CD4-positive, alpha-beta T cell treated with Interleukin-17A for 4 hours (primary cell): ENCODE measurements around the gene SLC25A41.
"Not testable (repeated sequence)": the region's sequence is repeated elsewhere in the genome, so short reads cannot be mapped to it uniquely, and the experiment has no call there.

Source experiments
- DNase-seq: peaks from one replicate; pipeline ENCODE4 v3.0.0-alpha.2; 2020; ENCODE audit warnings: mixed read lengths

SLC25A41 gene

DNA sequence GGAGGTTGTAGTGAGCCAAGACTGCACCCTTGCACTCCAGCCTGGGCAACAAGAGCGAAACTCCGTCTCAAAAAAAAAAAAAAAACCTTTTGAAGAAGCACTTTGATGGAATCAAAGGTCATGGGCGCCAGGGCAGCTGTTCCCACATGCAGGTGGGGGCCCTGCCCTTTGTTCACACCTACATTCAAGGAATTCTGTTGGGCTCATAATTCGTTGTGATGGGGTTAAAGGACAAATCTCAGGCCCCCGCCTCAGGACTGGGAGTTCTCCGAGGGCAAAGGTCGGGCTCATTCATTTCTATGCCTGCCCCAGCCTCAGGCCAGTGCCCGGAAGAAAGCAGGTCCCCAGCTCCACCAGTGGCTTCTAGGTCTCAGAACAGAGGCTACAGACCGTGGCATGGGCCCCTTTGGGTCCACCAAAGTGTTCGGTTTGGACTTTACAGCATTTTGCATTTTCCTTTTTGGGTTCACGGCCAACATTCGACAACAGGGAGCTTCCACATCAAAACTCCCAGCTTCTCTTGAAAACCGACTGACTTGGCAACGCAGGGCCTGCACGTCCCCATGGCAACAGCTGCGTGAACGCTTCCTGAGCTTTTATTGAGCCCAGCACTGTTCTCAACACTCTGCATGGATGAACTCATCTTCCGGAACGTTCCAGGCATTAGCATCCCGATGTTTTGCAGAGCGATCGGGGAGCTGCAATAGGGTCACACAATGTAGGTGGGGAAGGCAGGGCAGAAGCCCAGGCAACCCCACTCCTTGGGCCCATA, 30.5 kb downstream of the SLC25A41 start:
- DNase-seq, result no peak

DNA sequence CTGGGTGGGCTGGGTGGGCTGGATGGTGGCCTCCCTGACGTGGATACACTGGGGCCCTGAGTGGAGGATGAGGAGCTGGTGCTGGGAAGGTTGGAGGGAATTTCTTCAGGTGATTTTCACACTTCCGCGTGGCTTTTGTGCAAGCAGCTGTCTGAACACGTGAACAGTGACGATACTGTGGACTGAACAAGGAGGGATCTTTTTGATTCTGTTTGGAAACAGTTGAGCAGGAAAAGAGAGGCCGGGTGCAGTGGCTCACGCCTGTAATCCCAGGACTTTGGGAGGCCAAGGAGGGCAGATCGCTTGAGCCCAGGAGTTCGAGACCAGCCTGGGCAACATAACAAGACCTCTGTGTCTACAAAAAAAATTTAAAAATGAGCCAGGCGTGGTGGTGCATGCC, 31.5 kb downstream of the SLC25A41 start:
- no peak for DNase-seq

DNA sequence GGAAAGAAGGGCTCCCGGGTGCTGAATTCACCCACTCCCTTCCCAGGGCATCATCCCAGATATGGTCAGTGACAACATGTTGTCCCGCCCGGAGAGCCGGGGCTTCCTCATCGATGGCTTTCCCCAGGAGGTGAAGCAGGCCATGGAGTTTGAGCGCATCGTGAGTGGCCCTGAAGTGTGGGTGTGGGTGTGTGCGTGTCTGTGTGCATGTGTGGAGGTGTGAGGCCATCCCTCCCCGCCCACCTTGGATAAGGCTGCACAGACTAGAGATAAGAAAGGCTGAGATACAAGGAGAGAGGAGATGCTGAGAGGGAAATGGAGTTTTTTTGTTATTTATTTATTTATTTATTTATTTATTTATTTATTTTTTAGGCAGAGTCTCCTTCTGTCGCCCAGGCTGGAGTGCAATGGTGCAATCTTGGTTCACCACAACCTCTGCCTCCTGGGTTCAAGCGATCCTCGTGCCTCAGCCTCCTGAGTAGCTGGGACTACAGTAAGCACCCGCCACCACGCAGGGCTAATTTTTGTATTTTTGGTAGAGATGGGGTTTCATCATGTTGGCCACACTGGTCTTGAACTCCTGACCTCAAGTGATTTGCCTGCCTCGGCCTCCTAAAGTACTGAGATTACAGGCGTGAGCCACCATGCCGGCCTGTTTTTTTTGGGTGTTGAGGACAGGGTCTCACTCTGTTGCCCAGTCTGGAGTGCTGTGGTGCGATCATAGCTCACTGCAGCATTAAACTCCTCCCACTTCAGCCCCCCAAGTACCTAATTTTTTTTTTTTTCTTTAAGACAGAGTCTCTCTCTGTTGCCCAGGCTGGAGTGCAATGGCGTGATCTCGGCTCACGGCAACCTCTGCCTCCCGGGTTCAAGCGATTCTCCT, 33.3 kb downstream of the SLC25A41 start:
- DNase-seq, result not testable (repeated sequence)

DNA sequence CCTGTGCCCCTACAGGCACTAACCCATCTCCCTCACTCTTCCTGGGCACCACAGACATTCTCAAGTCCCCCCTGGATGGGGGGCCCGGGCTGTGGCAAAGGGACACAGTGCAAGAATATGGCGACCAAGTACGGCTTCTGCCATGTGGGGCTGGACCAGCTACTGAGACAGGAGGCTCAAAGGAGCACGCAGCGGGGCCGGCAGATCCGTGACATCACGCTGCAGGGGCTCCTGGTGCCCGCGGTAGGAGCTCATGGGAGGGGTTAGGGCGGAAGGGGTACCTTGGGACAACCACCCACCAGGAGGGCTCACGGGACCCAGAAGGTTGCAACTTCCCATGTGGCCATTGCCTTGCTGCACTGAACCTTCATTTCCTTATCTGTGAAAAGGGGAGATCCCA, 37.3 kb downstream of the SLC25A41 start:
- DNase-seq, result no peak

DNA sequence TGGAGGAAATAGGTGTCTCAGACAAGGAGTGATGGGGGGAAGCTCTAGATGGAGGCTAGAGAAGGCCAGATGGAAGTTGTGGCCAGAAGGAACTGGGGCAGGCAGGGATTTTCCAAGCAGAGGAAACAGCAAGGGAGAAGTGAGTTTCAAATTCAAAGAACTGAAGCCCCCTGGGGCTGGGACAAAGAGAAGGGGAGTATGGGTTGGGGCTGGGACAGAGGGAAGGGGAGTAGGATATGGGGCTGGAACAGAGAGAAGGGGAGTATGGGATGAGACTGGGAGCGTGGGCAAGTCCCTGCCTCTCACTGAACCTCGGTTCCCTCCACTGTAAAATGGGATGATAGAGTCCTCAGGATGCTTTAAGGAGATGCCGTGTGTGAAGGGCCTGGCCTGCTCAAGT, 38.7 kb downstream of the SLC25A41 start:
- no peak for DNase-seq

DNA sequence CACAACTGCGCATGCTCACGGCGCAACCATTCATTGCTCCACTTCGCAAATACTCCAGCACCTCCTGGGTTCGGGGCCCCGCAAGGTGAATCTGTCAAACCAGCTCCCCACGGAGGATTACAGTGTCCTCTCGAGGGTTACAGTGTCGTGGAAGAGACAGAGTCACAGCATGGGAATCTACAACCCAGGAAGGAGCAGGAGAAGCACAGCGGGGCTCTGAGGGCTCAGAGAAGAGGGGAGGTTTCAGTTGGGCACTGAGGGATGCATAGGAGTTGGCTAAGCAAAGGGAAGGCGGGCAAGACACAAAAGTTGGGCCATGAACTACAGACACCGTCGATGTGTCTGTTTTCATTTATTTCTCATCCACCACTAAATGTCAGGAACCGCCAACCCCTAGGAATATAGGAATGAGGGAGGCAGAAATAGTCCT, 39.6 kb downstream of the SLC25A41 start:
- DNase-seq, result peak; percentile 84

DNA sequence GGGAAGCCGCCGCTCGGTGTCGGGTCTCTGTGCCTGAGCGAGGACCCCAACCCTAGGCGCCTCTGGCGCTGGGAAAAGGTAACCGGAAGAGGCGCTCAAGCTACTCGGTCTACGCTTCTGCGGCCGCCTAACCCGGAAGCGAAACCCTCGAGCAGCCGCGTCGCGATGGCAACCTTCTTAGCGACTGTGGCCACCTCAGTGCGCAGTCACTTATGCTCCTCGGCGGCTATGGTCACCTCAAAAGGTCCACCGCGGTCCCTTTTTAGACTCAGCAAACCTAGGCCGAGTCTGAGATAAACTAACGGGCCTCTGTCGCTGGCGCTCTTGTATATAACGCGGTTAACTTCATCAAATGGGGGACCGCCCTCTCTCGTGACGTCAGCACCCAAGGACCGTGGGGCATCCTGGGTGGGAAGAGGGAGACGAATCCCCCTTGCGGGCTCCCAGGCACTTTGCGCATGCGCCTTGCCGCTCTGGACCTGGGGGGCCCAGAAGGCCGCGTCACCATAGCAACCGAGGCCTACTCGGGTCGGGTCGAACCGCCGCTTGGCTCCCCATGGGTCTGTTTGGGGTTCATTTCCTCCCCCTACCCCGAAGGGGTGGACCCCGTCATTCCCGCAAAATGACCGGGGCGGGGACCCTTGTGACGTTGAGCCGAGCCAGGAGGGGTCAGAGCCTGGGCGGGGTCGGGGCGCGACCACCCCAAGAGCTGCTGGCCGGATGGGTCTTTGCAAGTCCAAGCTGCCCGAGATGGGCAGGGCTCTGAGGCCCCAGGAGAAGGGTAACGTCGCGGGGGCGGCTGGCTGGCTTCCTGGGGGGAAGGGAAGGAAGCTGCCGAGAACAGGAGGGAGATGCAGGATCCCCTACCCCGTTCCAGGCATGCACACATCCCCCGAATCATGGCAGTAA, 40.2 kb downstream of the SLC25A41 start, which contains the start of gene GTF2F1:
GTF2F1 (minus strand) TSS at position 91 of the 909 bp plus-strand sequence. CDS start 169 bp downstream, outside the sequence.
- DNase-seq, result peak; percentile 95

DNA sequence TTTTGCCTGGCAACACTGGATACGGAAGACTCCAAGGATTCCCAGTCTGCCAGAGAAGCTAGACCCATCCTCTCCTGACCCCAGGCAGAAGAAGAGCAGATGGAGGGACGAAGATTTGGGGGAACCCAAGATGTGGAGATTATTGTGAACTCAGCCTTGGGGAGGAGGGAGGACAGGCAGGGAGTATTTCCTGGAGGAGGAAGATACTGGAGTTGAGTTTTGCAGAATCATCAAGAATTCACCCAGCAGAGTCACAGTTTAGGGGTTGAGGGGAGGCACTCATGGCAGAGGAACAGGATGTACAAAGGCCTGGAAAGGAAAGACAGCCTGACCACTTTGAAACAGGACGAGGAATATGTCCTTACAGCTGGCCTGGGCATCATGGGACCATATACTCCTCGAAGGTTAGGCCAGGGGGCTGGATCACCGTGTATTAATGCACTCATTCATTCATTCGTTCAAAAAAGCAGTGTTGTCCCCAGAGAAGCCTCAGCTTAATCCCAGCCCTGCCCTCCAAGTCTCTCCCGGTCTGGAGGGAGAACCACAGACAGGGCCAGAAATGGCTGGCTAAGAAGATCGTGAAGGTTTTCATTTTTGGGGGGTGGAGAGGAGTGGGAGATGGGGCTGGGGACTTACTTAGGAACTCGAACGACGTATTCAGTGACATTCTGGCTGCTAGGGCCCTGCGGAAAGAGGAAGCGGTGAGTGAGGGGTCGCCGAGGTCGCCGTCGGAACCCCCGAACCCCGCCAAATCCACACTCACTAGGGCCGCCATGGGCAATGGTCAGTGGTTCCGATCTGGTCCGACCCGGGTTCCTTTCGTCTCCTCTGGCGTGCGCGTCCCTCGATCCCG, 41.1 kb downstream of the SLC25A41 start:
- no peak for DNase-seq

DNA sequence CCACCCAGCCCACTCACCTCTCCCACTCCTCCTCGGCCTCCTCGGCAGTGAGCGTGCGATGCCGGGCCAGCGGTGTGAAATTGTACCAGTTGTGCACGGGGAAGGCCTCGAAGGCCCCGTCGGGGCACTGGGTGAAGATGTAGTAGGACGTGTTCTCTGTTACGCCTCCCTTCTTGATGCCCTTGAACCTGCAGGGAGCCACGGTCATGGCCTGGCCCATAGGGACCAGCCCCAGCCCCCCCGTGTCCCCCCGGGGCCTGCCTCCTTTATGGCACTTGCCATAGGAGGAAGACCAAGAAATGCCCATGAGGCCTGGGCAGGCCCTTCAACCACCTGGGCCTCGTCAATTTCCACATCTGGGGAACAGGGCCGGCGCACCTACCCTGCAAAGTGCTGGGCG, 46.2 kb downstream of the SLC25A41 start:
- DNase-seq, result no peak

DNA sequence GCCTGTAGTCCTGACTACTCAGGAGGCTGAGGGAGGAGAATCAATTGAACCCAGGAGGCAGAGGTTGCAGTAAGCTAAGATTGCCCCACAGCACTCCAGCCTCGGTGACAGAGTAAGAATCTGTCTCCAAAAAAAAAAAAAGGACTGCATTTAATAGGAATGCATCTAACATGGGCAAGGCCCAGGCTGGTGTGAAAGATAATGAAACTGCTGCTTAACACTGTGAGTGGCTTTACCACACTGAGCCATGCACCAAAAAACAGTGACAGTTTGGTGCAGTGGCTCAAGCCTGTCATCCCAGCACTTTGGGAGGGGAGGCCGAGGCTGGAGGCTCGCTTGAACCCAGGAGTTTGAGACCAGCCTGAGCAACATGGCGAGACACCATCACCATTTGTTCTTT, 49.2 kb downstream of the SLC25A41 start:
- no peak for DNase-seq

DNA sequence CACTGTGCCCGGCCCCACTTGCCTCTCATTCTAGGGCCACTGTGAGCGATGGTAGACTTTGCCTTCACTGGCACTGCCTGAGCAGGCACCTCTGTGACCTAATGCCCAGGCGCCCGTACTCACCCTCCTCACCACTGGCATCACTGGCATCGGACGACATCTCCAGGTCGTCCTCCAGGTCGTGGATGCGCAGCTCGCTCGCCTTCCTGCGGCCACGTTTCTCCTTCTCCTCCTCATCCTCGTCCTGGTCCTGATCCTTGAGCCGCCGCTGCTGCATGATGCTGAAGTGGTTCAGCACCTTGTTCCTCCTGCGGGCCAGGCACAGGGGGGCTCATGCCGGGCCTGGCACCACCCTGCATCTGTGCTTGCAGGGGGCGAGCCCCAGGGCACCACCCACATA, 50.4 kb downstream of the SLC25A41 start:
- DNase-seq, result no peak

DNA sequence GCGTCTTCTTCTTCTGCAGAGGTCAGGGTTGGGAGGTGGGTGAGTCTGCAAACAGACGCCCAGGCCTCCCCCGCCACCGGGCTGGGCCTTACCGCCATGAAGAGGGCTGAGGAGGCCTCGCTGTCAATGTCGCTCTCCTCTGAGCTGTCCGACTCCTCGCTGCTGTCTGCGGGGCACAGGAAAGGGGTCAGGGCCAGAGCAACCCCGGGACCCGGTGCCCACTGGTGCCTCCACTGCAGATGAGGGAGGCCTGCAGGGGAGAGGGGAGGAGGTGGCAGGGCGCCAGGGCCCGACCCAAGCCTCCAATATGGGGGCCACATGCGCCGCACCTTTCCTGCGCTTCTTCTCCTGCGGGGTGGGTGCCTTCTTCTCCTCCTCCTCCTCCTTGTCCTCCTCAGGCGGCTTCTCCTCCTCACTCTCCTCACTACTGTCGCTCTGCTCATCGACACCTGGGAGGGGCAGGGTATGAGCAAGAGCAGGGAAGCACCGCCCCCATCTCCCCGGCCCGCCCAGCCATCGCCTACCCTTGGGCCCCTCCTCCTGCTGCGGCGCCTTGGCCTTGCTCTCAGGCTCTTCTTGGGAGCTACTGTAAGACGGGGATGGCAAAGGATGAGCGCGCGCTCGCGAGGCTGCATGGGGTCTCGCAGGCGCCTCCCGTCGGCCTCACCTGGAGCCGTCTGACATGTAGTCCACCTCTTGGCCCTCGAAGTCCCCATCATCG, 52.4 kb downstream of the SLC25A41 start:
- no peak for DNase-seq

DNA sequence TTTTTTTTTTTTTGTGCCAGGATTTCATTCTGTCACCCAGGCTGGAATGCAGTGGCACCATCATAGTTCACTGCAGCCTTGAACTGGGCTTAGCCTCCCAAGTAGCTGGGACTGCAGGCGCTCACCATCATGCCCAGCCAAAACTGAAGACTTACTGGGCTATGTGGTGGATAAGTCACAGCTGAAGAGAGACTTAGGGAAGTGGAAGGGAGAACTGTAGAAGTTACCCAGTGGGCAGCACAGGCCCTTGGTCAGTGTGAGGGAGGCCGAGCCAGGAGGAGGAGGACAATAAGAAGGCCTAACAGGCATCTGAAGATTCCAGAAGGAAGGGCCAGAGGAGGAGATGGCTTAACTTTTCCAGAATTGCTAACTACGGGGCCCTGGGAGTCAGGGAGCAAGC, 53.8 kb downstream of the SLC25A41 start:
- no peak for DNase-seq

DNA sequence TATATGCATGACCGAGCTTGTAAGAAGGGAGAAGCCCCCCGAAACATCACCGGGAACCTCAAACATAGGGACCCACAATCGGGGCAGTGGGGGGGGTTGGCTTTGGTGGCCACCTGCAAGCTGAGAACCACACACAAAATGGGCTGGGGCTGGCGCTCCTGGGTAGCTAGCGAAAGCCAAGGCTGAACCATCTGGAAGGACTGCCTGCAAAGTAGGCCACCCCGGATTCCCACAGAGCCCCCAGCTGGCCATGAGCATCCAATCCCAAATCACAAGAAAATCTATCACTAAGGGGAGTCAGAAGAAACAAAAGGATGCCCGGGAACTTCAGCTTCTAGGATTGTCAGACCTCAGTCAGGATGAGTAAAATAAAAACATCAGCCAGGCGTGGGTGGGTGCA, 55.1 kb downstream of the SLC25A41 start:
- no peak for DNase-seq

DNA sequence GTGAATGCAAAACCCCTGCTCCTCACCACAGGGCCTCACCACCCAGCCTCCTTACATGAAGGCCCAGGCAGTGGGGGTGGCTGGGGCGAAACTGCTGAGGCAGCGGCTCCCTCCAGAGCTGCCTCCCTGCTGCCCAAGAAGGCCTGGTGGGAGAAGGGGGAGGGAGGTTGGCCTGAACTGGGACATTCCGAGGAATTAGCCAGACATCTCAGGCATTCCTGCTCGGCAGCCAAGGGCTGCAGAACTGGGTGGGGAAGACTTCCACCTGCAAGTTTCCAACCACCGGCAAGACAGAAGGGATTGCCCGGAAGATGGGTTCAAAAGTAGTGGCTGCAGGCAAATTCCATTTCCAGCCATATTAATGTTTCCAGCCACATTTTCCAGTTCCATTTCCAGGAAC, 55.5 kb downstream of the SLC25A41 start:
- DNase-seq, result no peak

DNA sequence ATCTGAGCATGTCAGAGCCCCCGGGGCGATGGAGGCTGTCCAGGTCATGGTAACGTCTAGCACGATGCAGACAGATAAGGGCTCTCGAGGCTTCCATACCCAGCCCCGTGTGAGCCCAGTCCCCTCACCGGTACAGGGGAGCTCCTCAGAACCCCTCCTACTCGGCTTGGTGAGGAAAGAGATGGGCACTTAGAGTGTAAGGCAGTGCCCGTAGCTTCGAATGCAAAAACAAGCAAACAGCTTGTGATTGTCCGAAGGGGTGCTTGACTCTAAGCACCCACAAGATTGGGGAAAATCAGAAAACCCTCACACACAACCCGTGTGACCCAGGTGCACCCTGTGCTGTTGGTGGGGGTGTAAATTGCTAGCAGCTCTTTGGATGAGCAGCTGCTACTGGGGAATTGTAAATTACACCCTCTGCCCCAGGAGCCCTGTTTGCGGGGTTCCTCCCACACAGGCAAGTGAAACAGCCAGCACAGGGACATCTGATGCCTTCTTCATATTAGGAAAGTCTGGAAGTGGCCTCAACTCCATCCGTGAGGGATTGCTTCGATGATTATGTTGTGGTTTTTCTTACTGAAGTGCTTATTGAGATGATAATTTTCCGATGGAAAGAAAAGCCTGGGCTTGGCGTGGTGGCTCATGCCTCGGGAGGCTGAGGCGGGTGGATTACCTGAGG, 56.9 kb downstream of the SLC25A41 start:
- no peak for DNase-seq
